OCI-LY1 (cell line): ENCODE measurements around the gene CHRD.

Source experiments
- EZH2 ChIP-seq: fragments of 200-600 bp; sonication (generic), shearing (Covaris generic); IDR thresholded peaks from 2 replicates; pipeline ENCODE4 v1.8.0; 2017; ENCODE audit warnings: borderline replicate concordance, mixed run types, mild to moderate bottlenecking, antibody characterized with exemption, low read length, moderate library complexity, mixed read lengths
- TF ChIP-seq, protein P1 (sequence below): fragments of 200-600 bp; sonication (generic), shearing (Covaris generic); IDR thresholded peaks from 2 replicates; pipeline ENCODE4 v1.5.1; 2017; ENCODE audit warnings: mild to moderate bottlenecking, antibody characterized with exemption, low read length, moderate library complexity, mixed read lengths

DNA sequence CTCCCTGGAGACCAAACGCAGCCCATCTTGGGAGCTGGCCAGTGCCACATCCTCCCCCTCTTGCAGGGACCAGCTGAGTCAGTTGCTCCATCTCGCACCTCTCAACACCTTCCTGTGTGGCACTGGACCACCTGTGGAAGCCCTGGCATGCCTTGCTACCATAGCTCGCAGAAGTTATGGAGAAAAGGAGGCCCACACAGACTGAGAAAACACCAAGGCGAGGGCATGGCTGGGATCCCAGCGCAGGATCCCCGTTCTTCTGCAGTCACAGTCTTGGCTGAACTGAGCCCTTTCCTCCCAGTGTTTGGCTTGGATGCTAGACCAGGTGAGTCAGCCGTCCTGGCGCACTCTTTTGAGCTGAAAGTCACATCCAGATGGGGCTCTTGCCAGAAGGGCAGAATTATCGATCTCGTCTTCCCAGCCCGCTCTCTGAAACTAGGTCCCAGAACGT lies 46.9 kb downstream of the CHRD start:
- TF ChIP-seq, protein P1, sequence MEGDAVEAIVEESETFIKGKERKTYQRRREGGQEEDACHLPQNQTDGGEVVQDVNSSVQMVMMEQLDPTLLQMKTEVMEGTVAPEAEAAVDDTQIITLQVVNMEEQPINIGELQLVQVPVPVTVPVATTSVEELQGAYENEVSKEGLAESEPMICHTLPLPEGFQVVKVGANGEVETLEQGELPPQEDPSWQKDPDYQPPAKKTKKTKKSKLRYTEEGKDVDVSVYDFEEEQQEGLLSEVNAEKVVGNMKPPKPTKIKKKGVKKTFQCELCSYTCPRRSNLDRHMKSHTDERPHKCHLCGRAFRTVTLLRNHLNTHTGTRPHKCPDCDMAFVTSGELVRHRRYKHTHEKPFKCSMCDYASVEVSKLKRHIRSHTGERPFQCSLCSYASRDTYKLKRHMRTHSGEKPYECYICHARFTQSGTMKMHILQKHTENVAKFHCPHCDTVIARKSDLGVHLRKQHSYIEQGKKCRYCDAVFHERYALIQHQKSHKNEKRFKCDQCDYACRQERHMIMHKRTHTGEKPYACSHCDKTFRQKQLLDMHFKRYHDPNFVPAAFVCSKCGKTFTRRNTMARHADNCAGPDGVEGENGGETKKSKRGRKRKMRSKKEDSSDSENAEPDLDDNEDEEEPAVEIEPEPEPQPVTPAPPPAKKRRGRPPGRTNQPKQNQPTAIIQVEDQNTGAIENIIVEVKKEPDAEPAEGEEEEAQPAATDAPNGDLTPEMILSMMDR: no peak
- TF ChIP-seq EZH2: no peak
